GM12872 (cell line): ENCODE results near the gene NOC2L.

ENCODE experiments used
- TF ChIP-seq, protein P1 (sequence below): IDR thresholded peaks from 3 replicates; pipeline ENCODE4 v1.5.1; 2011; ENCODE audit warnings: low read depth, mild to moderate bottlenecking, low read length, moderate library complexity; ENCODE audit not compliant: insufficient read depth

NOC2L gene

DNA sequence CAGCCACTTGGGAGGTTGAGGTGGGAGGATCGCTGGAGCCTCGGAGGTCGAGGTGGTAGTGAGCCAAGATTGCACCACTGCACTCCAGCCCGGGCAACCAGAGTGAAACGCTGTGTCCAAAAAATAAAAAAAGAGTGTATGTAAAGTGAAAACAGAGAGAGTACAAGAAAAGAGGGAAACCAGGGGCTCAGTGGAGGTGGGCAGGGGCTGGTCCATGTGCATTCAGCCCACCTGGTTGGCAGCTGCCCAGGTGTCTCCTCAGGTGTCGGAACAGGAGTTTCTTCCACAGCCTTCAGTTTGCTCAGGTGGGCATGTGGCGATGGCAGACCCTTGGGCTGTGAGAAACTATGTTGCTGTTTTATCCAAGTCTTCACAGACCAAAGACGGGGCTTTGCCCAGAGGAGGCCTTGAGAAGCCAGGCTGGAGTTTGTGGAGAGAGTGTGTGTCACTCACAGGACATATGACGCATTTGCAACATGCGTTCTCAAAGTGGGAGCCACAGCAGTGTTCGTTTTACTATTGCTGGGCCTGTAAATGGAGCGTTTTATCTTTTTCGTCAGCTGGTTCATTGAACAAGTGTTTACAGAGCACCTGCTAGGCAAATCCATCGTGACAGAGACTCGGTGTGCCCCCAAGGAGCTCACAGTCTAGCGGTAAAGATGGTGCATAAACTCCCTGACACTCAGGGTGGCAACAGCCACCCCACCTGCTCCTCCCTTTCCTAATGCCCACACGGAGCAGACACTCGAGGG is 57.8 kb downstream of the NOC2L start:
- TF ChIP-seq, protein P1, sequence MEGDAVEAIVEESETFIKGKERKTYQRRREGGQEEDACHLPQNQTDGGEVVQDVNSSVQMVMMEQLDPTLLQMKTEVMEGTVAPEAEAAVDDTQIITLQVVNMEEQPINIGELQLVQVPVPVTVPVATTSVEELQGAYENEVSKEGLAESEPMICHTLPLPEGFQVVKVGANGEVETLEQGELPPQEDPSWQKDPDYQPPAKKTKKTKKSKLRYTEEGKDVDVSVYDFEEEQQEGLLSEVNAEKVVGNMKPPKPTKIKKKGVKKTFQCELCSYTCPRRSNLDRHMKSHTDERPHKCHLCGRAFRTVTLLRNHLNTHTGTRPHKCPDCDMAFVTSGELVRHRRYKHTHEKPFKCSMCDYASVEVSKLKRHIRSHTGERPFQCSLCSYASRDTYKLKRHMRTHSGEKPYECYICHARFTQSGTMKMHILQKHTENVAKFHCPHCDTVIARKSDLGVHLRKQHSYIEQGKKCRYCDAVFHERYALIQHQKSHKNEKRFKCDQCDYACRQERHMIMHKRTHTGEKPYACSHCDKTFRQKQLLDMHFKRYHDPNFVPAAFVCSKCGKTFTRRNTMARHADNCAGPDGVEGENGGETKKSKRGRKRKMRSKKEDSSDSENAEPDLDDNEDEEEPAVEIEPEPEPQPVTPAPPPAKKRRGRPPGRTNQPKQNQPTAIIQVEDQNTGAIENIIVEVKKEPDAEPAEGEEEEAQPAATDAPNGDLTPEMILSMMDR, result no peak

DNA sequence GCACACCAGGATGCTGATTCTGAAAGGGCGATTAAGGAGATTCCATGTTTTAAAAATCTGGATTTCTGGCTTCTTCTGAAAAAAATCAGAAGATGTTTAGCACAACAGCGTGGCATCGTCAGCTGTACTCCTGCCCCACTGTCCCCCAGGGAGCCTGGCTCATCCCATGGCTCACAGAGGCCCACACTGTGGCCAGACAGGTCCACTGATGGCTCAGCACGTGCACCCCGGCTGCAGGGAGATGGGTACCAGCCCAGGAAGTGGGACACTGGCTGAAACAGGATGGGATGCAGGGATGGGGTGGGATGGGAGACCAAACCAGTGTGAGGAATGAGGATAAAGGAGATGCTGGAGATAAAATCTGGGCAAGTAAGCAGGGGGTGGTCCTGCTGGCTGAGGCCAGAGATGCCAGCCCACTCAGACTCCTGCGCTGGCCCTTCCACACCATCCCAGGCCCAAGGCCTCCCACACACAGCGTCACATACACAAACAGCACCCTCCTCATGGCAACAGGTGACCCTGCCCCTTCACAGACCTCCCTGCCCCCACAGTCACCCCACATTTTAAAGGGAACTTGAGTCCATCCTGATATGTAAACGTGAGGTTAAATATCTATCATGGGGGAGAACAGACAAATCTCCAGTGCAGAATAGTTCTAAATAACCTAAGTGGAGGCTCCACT is 59.3 kb downstream of the NOC2L start:
- TF ChIP-seq, protein P1, result no peak

DNA sequence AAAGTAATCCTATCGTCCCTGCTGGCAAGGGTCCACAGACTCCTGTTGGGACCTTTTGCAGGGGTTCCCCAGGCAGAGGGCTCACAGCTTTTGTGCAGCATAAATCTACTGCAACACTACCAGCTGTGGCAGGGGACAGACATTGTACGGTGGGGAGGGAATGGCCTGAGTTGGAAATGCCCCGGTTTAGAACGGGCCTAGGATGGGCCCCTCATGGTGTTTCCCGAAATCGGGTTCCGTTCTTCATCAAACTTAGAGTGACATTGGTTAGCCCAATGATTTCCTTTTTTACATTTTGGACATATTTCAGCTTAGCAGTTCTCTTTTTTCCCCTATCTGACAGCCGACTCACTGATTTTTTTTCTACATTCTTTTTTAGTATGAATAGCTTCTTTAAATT is 61.8 kb downstream of the NOC2L start:
- TF ChIP-seq, protein P1, result no peak
